HepG2 (cell line): ENCODE data around the gene IFIT1B. TPM values are rescaled to one million over a fixed set of nuclear protein-coding genes. Genes with fewer than 3 reads are reported as not detected.

Source experiments
- DPF2 ChIP-seq: sonication (generic); formaldehyde crosslinking; IDR thresholded peaks from 2 replicates; pipeline ENCODE4 v1.4.0; 2020; ENCODE audit warnings: mild to moderate bottlenecking, low read depth, missing genetic modification reagents, borderline replicate concordance
- FOXC1 ChIP-seq: sonication (generic); formaldehyde crosslinking; IDR thresholded peaks from 2 replicates; pipeline ENCODE4 v1.8.0; 2022; ENCODE audit warnings: mild to moderate bottlenecking, missing genetic modification reagents, borderline replicate concordance
- HIVEP1 ChIP-seq: sonication (generic); formaldehyde crosslinking; IDR thresholded peaks from 2 replicates; pipeline ENCODE4 v1.4.0; 2020; ENCODE audit warnings: mild to moderate bottlenecking, missing genetic modification reagents
- HNRNPLL ChIP-seq: fragments of 200-400 bp; formaldehyde crosslinking; IDR thresholded peaks from 2 replicates; pipeline ENCODE4 v1.6.1; 2017; ENCODE audit warnings: mild to moderate bottlenecking, low read depth, low read length; ENCODE audit not compliant: poor library complexity, severe bottlenecking
- MEIS1 ChIP-seq: sonication (generic); formaldehyde crosslinking; IDR thresholded peaks from 2 replicates; pipeline ENCODE4 v1.9.0; 2021; ENCODE audit warnings: mild to moderate bottlenecking, missing genetic modification reagents, moderate library complexity, borderline replicate concordance
- NFE2 ChIP-seq: sonication (generic); formaldehyde crosslinking; IDR thresholded peaks from 2 replicates; pipeline ENCODE4 v1.4.0; 2020; ENCODE audit warnings: missing genetic modification reagents
- NR2F6 ChIP-seq, 2 experiments: IDR thresholded peaks; 2 replicates each; pipeline ENCODE4 v1.6.1; 2016; ENCODE audit warnings: antibody characterized with exemption in 1 of 2, mild to moderate bottlenecking in 1 of 2
- POGZ ChIP-seq: sonication (generic); formaldehyde crosslinking; IDR thresholded peaks from 2 replicates; pipeline ENCODE4 v1.4.0; 2020; ENCODE audit warnings: mild to moderate bottlenecking, missing genetic modification reagents
- SMARCE1 ChIP-seq: fragments of 450-650 bp; IDR thresholded peaks from 2 replicates; pipeline ENCODE4 v1.6.1; 2017; ENCODE audit warnings: borderline replicate concordance
- SOX5 ChIP-seq: IDR thresholded peaks from 2 replicates; pipeline ENCODE4 v1.6.1; 2016; ENCODE audit warnings: borderline replicate concordance
- TFAP4 ChIP-seq: sonication (generic); IDR thresholded peaks from 2 replicates; pipeline ENCODE4 v1.6.1; 2016; ENCODE audit warnings: low read depth, borderline replicate concordance
- ZFP37 ChIP-seq: sonication (generic); formaldehyde crosslinking; IDR thresholded peaks from 2 replicates; pipeline ENCODE4 v1.4.0; 2020; ENCODE audit warnings: missing genetic modification reagents, borderline replicate concordance
- ZNF18 ChIP-seq: sonication (generic); formaldehyde crosslinking; IDR thresholded peaks from 2 replicates; pipeline ENCODE4 v1.8.0; 2022; ENCODE audit warnings: mild to moderate bottlenecking, missing genetic modification reagents; ENCODE audit not compliant: insufficient replicate concordance
- ZNF234 ChIP-seq: sonication (generic); formaldehyde crosslinking; conservative IDR thresholded peaks from 2 replicates; pipeline ENCODE4 v1.5.1; 2020; ENCODE audit warnings: mild to moderate bottlenecking, missing genetic modification reagents
- ZNF326 ChIP-seq: sonication (generic); formaldehyde crosslinking; IDR thresholded peaks from 2 replicates; pipeline ENCODE4 v1.4.0; 2020; ENCODE audit warnings: missing genetic modification reagents, borderline replicate concordance
- ZNF33B ChIP-seq: sonication (generic); formaldehyde crosslinking; IDR thresholded peaks from 2 replicates; pipeline ENCODE4 v1.5.1; 2020; ENCODE audit warnings: mild to moderate bottlenecking, missing genetic modification reagents
- ZNF644 ChIP-seq: IDR thresholded peaks from 2 replicates; pipeline ENCODE4 v1.6.1; 2016; ENCODE audit warnings: low read depth
- polyA plus RNA-seq, 8 experiments: library from polyadenylated mRNA; depleted of rRNA in 3 of 8; stranded (reverse) in 7 of 8; unstranded in 1 of 8; fragments of >200 nt; fragmentation: Illumina TruSeq in 4 of 8; extraction: Trizol in 4 of 8; gene quantifications; 2 replicates each; pipeline versions ENCODE4 v1.2.1 to v1.2.3, GENCODE V29; 2011 to 2016; ENCODE audit warnings: low read depth in 4 of 8, missing spikeins in 1 of 8, mixed read lengths in 1 of 8; ENCODE audit not compliant: insufficient read depth in 1 of 8
- total RNA-seq, 5 experiments: library from RNA; depleted of rRNA; stranded (reverse); fragments of >200 nt; fragmentation: Illumina TruSeq; extraction: Trizol; gene quantifications; 2 replicates each; pipeline ENCODE4 v1.2.3, GENCODE V29; 2016; ENCODE audit warnings: low read depth in 1 of 5
- TF ChIP-seq, protein P1 (sequence below): sonication (generic); formaldehyde crosslinking; IDR thresholded peaks from 2 replicates; pipeline ENCODE4 v1.4.0; 2020; ENCODE audit warnings: missing genetic modification reagents
- TF ChIP-seq, protein P2 (sequence below): IDR thresholded peaks from 2 replicates; pipeline ENCODE4 v1.6.1; 2016; ENCODE audit warnings: low read depth, control low read depth
- TF ChIP-seq, protein P3 (sequence below): IDR thresholded peaks from 2 replicates; pipeline ENCODE4 v1.6.1; 2016

Gene IFIT1B
- total and polyA plus RNA-seq, 2 of the 13 experiments (the other 11 are each of a cell fraction or from before 2014, with no cell fraction given), result not detected

- no peak for TF ChIP-seq ZNF234 (CRISPR knock-in tag)
- TF ChIP-seq ZNF18 (CRISPR knock-in tag), result no peak
- TF ChIP-seq ZNF33B (CRISPR knock-in tag), result no peak
- TF ChIP-seq POGZ (CRISPR knock-in tag), result peak; percentile 76; the same call in 1 of the 2 replicates
- no peak for TF ChIP-seq ZNF644 (CRISPR knock-in tag)
- no peak for TF ChIP-seq ZFP37 (CRISPR knock-in tag)
- TF ChIP-seq TFAP4, result no peak
- TF ChIP-seq, protein P1, sequence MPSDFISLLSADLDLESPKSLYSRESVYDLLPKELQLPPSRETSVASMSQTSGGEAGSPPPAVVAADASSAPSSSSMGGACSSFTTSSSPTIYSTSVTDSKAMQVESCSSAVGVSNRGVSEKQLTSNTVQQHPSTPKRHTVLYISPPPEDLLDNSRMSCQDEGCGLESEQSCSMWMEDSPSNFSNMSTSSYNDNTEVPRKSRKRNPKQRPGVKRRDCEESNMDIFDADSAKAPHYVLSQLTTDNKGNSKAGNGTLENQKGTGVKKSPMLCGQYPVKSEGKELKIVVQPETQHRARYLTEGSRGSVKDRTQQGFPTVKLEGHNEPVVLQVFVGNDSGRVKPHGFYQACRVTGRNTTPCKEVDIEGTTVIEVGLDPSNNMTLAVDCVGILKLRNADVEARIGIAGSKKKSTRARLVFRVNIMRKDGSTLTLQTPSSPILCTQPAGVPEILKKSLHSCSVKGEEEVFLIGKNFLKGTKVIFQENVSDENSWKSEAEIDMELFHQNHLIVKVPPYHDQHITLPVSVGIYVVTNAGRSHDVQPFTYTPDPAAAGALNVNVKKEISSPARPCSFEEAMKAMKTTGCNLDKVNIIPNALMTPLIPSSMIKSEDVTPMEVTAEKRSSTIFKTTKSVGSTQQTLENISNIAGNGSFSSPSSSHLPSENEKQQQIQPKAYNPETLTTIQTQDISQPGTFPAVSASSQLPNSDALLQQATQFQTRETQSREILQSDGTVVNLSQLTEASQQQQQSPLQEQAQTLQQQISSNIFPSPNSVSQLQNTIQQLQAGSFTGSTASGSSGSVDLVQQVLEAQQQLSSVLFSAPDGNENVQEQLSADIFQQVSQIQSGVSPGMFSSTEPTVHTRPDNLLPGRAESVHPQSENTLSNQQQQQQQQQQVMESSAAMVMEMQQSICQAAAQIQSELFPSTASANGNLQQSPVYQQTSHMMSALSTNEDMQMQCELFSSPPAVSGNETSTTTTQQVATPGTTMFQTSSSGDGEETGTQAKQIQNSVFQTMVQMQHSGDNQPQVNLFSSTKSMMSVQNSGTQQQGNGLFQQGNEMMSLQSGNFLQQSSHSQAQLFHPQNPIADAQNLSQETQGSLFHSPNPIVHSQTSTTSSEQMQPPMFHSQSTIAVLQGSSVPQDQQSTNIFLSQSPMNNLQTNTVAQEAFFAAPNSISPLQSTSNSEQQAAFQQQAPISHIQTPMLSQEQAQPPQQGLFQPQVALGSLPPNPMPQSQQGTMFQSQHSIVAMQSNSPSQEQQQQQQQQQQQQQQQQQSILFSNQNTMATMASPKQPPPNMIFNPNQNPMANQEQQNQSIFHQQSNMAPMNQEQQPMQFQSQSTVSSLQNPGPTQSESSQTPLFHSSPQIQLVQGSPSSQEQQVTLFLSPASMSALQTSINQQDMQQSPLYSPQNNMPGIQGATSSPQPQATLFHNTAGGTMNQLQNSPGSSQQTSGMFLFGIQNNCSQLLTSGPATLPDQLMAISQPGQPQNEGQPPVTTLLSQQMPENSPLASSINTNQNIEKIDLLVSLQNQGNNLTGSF (CRISPR knock-in tag), result no peak
- TF ChIP-seq, protein P2, sequence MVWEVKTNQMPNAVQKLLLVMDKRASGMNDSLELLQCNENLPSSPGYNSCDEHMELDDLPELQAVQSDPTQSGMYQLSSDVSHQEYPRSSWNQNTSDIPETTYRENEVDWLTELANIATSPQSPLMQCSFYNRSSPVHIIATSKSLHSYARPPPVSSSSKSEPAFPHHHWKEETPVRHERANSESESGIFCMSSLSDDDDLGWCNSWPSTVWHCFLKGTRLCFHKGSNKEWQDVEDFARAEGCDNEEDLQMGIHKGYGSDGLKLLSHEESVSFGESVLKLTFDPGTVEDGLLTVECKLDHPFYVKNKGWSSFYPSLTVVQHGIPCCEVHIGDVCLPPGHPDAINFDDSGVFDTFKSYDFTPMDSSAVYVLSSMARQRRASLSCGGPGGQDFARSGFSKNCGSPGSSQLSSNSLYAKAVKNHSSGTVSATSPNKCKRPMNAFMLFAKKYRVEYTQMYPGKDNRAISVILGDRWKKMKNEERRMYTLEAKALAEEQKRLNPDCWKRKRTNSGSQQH (CRISPR knock-in tag), result no peak
- TF ChIP-seq HIVEP1 (CRISPR knock-in tag), result no peak
- no peak for TF ChIP-seq FOXC1 (CRISPR knock-in tag)
- peak; percentile 40; the same call in 1 of the 2 replicates for TF ChIP-seq SOX5
- TF ChIP-seq NR2F6 (IDR thresholded peaks at IDR 0.05), result peak; percentile 70
- peak; percentile 90 for TF ChIP-seq NR2F6 (CRISPR knock-in tag; IDR thresholded peaks at IDR 0.05)
- no peak for TF ChIP-seq ZNF326 (CRISPR knock-in tag)
- peak; percentile 28; the same call in 1 of the 2 replicates for TF ChIP-seq DPF2 (CRISPR knock-in tag)
- TF ChIP-seq, protein P3, sequence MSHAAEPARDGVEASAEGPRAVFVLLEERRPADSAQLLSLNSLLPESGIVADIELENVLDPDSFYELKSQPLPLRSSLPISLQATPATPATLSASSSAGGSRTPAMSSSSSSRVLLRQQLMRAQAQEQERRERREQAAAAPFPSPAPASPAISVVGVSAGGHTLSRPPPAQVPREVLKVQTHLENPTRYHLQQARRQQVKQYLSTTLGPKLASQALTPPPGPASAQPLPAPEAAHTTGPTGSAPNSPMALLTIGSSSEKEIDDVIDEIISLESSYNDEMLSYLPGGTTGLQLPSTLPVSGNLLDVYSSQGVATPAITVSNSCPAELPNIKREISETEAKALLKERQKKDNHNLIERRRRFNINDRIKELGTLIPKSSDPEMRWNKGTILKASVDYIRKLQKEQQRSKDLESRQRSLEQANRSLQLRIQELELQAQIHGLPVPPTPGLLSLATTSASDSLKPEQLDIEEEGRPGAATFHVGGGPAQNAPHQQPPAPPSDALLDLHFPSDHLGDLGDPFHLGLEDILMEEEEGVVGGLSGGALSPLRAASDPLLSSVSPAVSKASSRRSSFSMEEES (CRISPR knock-in tag), result peak; percentile 75; the same call in 1 of the 2 replicates
- no peak for TF ChIP-seq NFE2 (CRISPR knock-in tag)
- no peak for TF ChIP-seq HNRNPLL
- no peak for TF ChIP-seq MEIS1 (CRISPR knock-in tag)
- TF ChIP-seq SMARCE1, result no peak
Measured at GRCh38 chr10:89332123-89332633, 45.7 kb upstream of the IFIT1B start (continued).
